ENCODE data around the gene MOSMO. TPM values are rescaled to one million over a fixed set of nuclear protein-coding genes. Genes with fewer than 3 reads are reported as not detected.
"Not testable (repeated sequence)": the region's sequence is repeated elsewhere in the genome, so short reads cannot be mapped to it uniquely, and the experiment has no call there.

The MOSMO gene
- polyA plus RNA-seq, 3 donors: 0.95 to 9.1 (median 2.5) TPM

GRCh38 chr16:22045888-22046287 lies 38.0 kb downstream of the MOSMO start:
- H3K27me3 Mint-ChIP-seq (ENCODE audit: low read depth in 3 of 3); H3K36me3 Mint-ChIP-seq; H3K9me3 ChIP-seq (replicated peaks in 1 of 2; ENCODE audit: control insufficient read depth in 1 of 2, insufficient read depth in 1 of 2, low read length in 2 of 2); H3K9ac ChIP-seq (ENCODE audit: insufficient read depth, low read length, poor library complexity, severe bottlenecking); H3K9me3 Mint-ChIP-seq; H3K4me2 ChIP-seq (replicated peaks; ENCODE audit: extremely low read depth, low read length, poor library complexity, severe bottlenecking); DNase-seq; H3K36me3 ChIP-seq (replicated peaks in 1 of 2; ENCODE audit: control insufficient read depth in 1 of 2, insufficient read depth in 2 of 2, low read length in 2 of 2); H3K4me3 Mint-ChIP-seq; H3K79me2 ChIP-seq (ENCODE audit: insufficient read depth, low read length); intact Hi-C loops (cut with micrococcal nuclease); H3K27ac Mint-ChIP-seq; H3K4me1 ChIP-seq (ENCODE audit: control insufficient read depth in 1 of 2, insufficient read depth in 2 of 2, low read length in 2 of 2); H2AFZ ChIP-seq (ENCODE audit: insufficient read depth, low read depth, low read length, poor library complexity, severe bottlenecking); H4K20me1 ChIP-seq (ENCODE audit: insufficient read depth, low read length); H3K4me3 ChIP-seq (replicated peaks in 1 of 3; ENCODE audit: low read depth in 2 of 3, low read length in 3 of 3); H3K27ac ChIP-seq (ENCODE audit: low read depth in 1 of 2, low read length in 2 of 2); H3K4me1 Mint-ChIP-seq; H3K27me3 ChIP-seq (ENCODE audit: control insufficient read depth in 2 of 2, insufficient read depth in 2 of 2, low read length in 2 of 2): not testable (repeated sequence)
- WGBS (ENCODE audit: insufficient coverage): no CpG with 5 or more reads among the region's 5 CpGs

- Histone ChIP-seq H3K27ac (ENCODE audit: low read depth in 1 of 2, low read length in 2 of 2) (no peak overlapping the region), H3K4me1 (ENCODE audit: control insufficient read depth in 1 of 2, insufficient read depth in 2 of 2, low read length in 2 of 2) (peaks cover 3 to 8% of the 10 kb centered on the region in 2 donors), H3K27me3 (ENCODE audit: control insufficient read depth in 2 of 2, insufficient read depth in 2 of 2, low read length in 2 of 2) (no peaks in the 10 kb centered on the region), H3K4me3 (replicated peaks in 1 of 3; ENCODE audit: low read depth in 2 of 3, low read length in 3 of 3) (no peak overlapping the region), H3K79me2 (ENCODE audit: insufficient read depth, low read length) (no peaks in the 10 kb centered on the region), H3K9ac (ENCODE audit: insufficient read depth, low read length, poor library complexity, severe bottlenecking) (no peak overlapping the region), H3K4me2 (replicated peaks; ENCODE audit: extremely low read depth, low read length, poor library complexity, severe bottlenecking) (no peak overlapping the region), H3K9me3 (replicated peaks in 1 of 2; ENCODE audit: control insufficient read depth in 1 of 2, insufficient read depth in 1 of 2, low read length in 2 of 2) (no peaks in the 10 kb centered on the region), H4K20me1 (ENCODE audit: insufficient read depth, low read length) (peaks cover 6% of the 10 kb centered on the region), H3K36me3 (replicated peaks in 1 of 2; ENCODE audit: control insufficient read depth in 1 of 2, insufficient read depth in 2 of 2, low read length in 2 of 2) (no peaks in the 10 kb centered on the region), H2AFZ (ENCODE audit: insufficient read depth, low read depth, low read length, poor library complexity, severe bottlenecking) (no peak overlapping the region)
- WGBS (ENCODE audit: insufficient coverage): 100% methylated on average over 3 of the region's 4 CpGs
- Mint-ChIP-seq H3K4me1 (peaks cover 21% of the 10 kb centered on the region), H3K9me3 (no peaks in the 10 kb centered on the region), H3K27me3 (ENCODE audit: low read depth in 3 of 3) (peaks cover 0 to 3% (median 2%) of the 10 kb centered on the region in 3 donors), H3K4me3 (no peak overlapping the region), H3K27ac (no peak overlapping the region), H3K36me3 (peaks cover 1 to 2% of the 10 kb centered on the region in 2 donors)
- DNase-seq: no peak
- TF ChIP-seq CTCF (IDR thresholded peaks at IDR 0.05): no peak
- intact Hi-C loops (cut with micrococcal nuclease): no loop called here
Measured at GRCh38 chr16:22050963-22051362, 43.1 kb downstream of the MOSMO start.

Data from CD14-positive monocyte (primary cell).